ENCODE data around the gene LMBR1.

The LMBR1 gene

DNA sequence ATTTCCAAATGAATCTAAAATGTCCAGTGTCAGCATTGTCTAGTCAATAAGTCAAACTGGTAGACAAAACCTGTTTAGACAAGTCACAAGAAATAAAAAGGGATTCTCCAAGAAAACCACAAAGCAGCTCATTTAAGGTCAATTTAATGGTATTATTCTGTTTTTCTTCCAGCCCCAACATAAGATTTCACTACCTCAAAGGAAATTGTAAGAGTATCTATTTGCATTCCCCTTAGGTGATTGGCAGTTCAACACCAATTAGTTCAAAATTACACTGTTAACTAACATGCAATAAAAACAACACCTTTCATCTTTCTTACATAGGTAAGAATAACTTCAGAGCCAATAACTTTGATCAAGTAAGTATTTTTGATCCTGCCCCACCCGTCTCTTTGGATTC, 146.1 kb downstream of the LMBR1 start:
- no peaks in the 10 kb centered on the region for H3K4me1 ChIP-seq (ENCODE audit: control insufficient read depth, low read length)
- no peaks in the 10 kb centered on the region for H4K20me1 ChIP-seq (ENCODE audit: control insufficient read depth, insufficient read depth, low read depth, low read length)
- H3K27me3 ChIP-seq (ENCODE audit: control insufficient read depth, low read length) = no peaks in the 10 kb centered on the region
- H3K27ac ChIP-seq (ENCODE audit: low read depth, low read length) = no peak overlapping the region
- no peaks in the 10 kb centered on the region for H3K79me2 ChIP-seq (ENCODE audit: control insufficient read depth, low read length)
- H3K9me3 ChIP-seq (ENCODE audit: control insufficient read depth, insufficient read depth, low read length) = no peaks in the 10 kb centered on the region
- no peak overlapping the region for H3K4me3 ChIP-seq (ENCODE audit: low read length)
- no peaks in the 10 kb centered on the region for H3K9me2 ChIP-seq (replicated peaks; ENCODE audit: control insufficient read depth, low read length)
- H3K36me3 ChIP-seq (ENCODE audit: control insufficient read depth, low read length) = peaks cover 14% of the 10 kb centered on the region
- TF ChIP-seq EZH2phosphoT487 (IDR thresholded peaks at IDR 0.05; ENCODE audit: borderline replicate concordance, low read length) = no peak
- TF ChIP-seq, protein P1, sequence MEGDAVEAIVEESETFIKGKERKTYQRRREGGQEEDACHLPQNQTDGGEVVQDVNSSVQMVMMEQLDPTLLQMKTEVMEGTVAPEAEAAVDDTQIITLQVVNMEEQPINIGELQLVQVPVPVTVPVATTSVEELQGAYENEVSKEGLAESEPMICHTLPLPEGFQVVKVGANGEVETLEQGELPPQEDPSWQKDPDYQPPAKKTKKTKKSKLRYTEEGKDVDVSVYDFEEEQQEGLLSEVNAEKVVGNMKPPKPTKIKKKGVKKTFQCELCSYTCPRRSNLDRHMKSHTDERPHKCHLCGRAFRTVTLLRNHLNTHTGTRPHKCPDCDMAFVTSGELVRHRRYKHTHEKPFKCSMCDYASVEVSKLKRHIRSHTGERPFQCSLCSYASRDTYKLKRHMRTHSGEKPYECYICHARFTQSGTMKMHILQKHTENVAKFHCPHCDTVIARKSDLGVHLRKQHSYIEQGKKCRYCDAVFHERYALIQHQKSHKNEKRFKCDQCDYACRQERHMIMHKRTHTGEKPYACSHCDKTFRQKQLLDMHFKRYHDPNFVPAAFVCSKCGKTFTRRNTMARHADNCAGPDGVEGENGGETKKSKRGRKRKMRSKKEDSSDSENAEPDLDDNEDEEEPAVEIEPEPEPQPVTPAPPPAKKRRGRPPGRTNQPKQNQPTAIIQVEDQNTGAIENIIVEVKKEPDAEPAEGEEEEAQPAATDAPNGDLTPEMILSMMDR (IDR thresholded peaks at IDR 0.05; ENCODE audit: low read depth, low read length, poor library complexity, severe bottlenecking) = no peak
- H3K4me2 ChIP-seq (ENCODE audit: low read length) = no peak overlapping the region
- peaks cover 4% of the 10 kb centered on the region; the same call in 1 of the 2 replicates for H3F3A ChIP-seq (ENCODE audit: control insufficient read depth, insufficient read depth)

DNA sequence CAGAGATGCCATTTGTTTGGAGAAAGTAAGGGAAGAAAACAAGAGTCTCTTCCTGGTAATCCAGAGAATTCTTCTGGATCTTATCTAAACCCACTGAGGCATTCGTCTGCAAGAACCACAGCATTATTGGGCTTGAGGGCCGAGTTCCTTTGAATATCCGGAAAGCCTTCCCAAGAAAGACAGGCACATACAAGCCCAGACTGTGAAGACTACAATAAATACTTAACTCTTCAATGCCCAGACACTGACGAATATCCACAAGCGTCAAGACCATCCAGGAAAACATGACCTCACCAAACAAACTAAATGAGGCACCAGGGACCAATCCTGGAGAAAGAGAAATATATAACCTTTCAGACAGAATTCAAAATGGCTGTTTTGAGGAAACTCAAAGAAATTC, 153.4 kb downstream of the LMBR1 start:
- Histone ChIP-seq H3K27ac (ENCODE audit: low read depth, low read length) (no peak overlapping the region), H3K9me2 (replicated peaks; ENCODE audit: control insufficient read depth, low read length) (no peaks in the 10 kb centered on the region), H3F3A (ENCODE audit: control insufficient read depth, insufficient read depth) (no peaks in the 10 kb centered on the region), H3K27me3 (ENCODE audit: control insufficient read depth, low read length) (no peaks in the 10 kb centered on the region), H3K4me1 (ENCODE audit: control insufficient read depth, low read length) (no peaks in the 10 kb centered on the region), H3K4me3 (ENCODE audit: low read length) (no peak overlapping the region), H3K9me3 (ENCODE audit: control insufficient read depth, insufficient read depth, low read length) (peaks cover 3% of the 10 kb centered on the region; the same call in 1 of the 2 replicates), H4K20me1 (ENCODE audit: control insufficient read depth, insufficient read depth, low read depth, low read length) (no peaks in the 10 kb centered on the region), H3K36me3 (ENCODE audit: control insufficient read depth, low read length) (peaks cover 29% of the 10 kb centered on the region), H3K79me2 (ENCODE audit: control insufficient read depth, low read length) (no peaks in the 10 kb centered on the region), H3K4me2 (ENCODE audit: low read length) (no peak overlapping the region)
- TF ChIP-seq EZH2phosphoT487 (IDR thresholded peaks at IDR 0.05; ENCODE audit: borderline replicate concordance, low read length) = no peak
- TF ChIP-seq, protein P1 (IDR thresholded peaks at IDR 0.05; ENCODE audit: low read depth, low read length, poor library complexity, severe bottlenecking) = no peak

DNA sequence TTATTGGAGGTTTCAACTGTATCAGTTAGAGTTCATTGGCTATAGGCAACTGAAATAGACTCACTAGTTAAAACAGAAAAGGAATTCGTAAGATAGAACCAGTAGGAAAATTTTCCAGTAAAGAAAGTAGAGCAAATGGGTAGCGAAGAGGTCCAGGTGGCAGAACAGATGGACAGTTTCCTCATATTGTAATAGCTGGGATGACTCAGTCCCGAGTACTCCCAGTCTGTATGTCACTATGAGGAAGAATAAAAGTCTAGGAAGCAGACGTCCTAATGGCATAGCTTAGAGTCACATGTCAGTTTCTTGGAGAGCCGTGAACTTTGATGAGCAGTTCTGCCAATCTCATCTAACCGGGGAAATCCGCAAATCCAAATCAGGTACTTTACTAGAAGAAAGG, 157.1 kb downstream of the LMBR1 start:
- H3K27ac ChIP-seq (ENCODE audit: low read depth, low read length) = no peak overlapping the region
- H3K4me3 ChIP-seq (ENCODE audit: low read length) = no peak overlapping the region
- no peaks in the 10 kb centered on the region for H3K79me2 ChIP-seq (ENCODE audit: control insufficient read depth, low read length)
- H3K36me3 ChIP-seq (ENCODE audit: control insufficient read depth, low read length) = peaks cover 58% of the 10 kb centered on the region
- H4K20me1 ChIP-seq (ENCODE audit: control insufficient read depth, insufficient read depth, low read depth, low read length) = no peaks in the 10 kb centered on the region
- TF ChIP-seq, protein P1 (IDR thresholded peaks at IDR 0.05; ENCODE audit: low read depth, low read length, poor library complexity, severe bottlenecking) = no peak
- no peak for TF ChIP-seq EZH2phosphoT487 (IDR thresholded peaks at IDR 0.05; ENCODE audit: borderline replicate concordance, low read length)
- H3K9me3 ChIP-seq (ENCODE audit: control insufficient read depth, insufficient read depth, low read length) = peaks cover 8% of the 10 kb centered on the region; the same call in 1 of the 2 replicates
- no peaks in the 10 kb centered on the region for H3K27me3 ChIP-seq (ENCODE audit: control insufficient read depth, low read length)
- no peak overlapping the region for H3K4me2 ChIP-seq (ENCODE audit: low read length)
- H3K4me1 ChIP-seq (ENCODE audit: control insufficient read depth, low read length) = no peaks in the 10 kb centered on the region
- H3F3A ChIP-seq (ENCODE audit: control insufficient read depth, insufficient read depth) = no peaks in the 10 kb centered on the region
- H3K9me2 ChIP-seq (replicated peaks; ENCODE audit: control insufficient read depth, low read length) = no peaks in the 10 kb centered on the region

Data from DOHH2 (cell line).